Chondrocyte (in vitro differentiated cells): ENCODE data around the gene FAM107B. TPM values are rescaled to one million over a fixed set of nuclear protein-coding genes. Genes with fewer than 3 reads are reported as not detected.

Experiments used
- DNase-seq: peaks from one replicate; pipeline ENCODE4 v3.0.0; 2021; ENCODE audit warnings: mixed read lengths, low spot score
- H3K27ac Mint-ChIP-seq: one replicate; pipeline ENCODE4 v1.8.0; 2021; ENCODE audit warnings: mild to moderate bottlenecking, moderate library complexity, mixed read lengths; ENCODE audit not compliant: unreplicated experiment
- H3K27me3 Mint-ChIP-seq: 2 replicates; pipeline ENCODE4 v1.8.0; 2021; ENCODE audit warnings: low read depth, mixed read lengths
- H3K36me3 Mint-ChIP-seq: 2 replicates; pipeline ENCODE4 v1.8.0; 2021; ENCODE audit warnings: low read depth, mixed read lengths
- H3K4me1 Mint-ChIP-seq: 2 replicates; pipeline ENCODE4 v1.8.0; 2021; ENCODE audit warnings: low read depth, mild to moderate bottlenecking, mixed read lengths
- H3K4me3 Mint-ChIP-seq: one replicate; pipeline ENCODE4 v1.8.0; 2021; ENCODE audit warnings: mild to moderate bottlenecking, moderate library complexity, mixed read lengths; ENCODE audit not compliant: unreplicated experiment
- H3K9me3 Mint-ChIP-seq: 2 replicates; pipeline ENCODE4 v1.8.0; 2021; ENCODE audit warnings: low read depth, mixed read lengths
- CTCF ChIP-seq: fragments of 200-600 bp; sonication (generic); IDR thresholded peaks from 2 replicates; pipeline ENCODE4 v1.5.0; 2021; ENCODE audit warnings: antibody characterized with exemption, mild to moderate bottlenecking, moderate library complexity
- total RNA-seq: library from RNA; stranded (reverse); gene quantifications from 3 replicates; pipeline ENCODE4 v1.2.1, GENCODE V29; 2021

The FAM107B gene
- total RNA-seq, 1 donor from 2014 or later = 29.1 TPM

- peak overlapping the region; percentile 90 for H3K27ac Mint-ChIP-seq
- peak overlapping the region; percentile 40 for H3K4me3 Mint-ChIP-seq
- TF ChIP-seq CTCF = peak; percentile 96
- H3K36me3 Mint-ChIP-seq = no peaks in the 10 kb centered on the region
- DNase-seq = no peak
- no peaks in the 10 kb centered on the region for H3K27me3 Mint-ChIP-seq
- H3K4me1 Mint-ChIP-seq = peaks cover 48% of the 10 kb centered on the region
- H3K9me3 Mint-ChIP-seq = no peaks in the 10 kb centered on the region
These were observed 296.1 kb downstream of the FAM107B start for GRCh38 chr10:14478604-14479003.

GRCh38 chr10:14478201-14478600 is 296.5 kb downstream of the FAM107B start:
- Mint-ChIP-seq H3K4me1 (peaks cover 48% of the 10 kb centered on the region), H3K4me3 (peak overlapping the region; percentile 40), H3K27me3 (no peaks in the 10 kb centered on the region), H3K36me3 (no peaks in the 10 kb centered on the region), H3K27ac (peak overlapping the region; percentile 90), H3K9me3 (no peaks in the 10 kb centered on the region)
- no peak for TF ChIP-seq CTCF
- no peak for DNase-seq

GRCh38 chr10:14477408-14477710 is 297.3 kb downstream of the FAM107B start:
- no peaks in the 10 kb centered on the region for H3K9me3 Mint-ChIP-seq
- no peaks in the 10 kb centered on the region for H3K27me3 Mint-ChIP-seq
- no peak for DNase-seq
- H3K4me3 Mint-ChIP-seq = no peak overlapping the region
- no peak for TF ChIP-seq CTCF
- peaks cover 48% of the 10 kb centered on the region for H3K4me1 Mint-ChIP-seq
- H3K36me3 Mint-ChIP-seq = no peaks in the 10 kb centered on the region
- H3K27ac Mint-ChIP-seq = peak overlapping the region; percentile 90

GRCh38 chr10:14476641-14477407 is 297.9 kb downstream of the FAM107B start:
- Mint-ChIP-seq H3K27me3 (no peaks in the 10 kb centered on the region), H3K36me3 (no peaks in the 10 kb centered on the region), H3K27ac (peak overlapping the region; percentile 90), H3K9me3 (no peaks in the 10 kb centered on the region), H3K4me1 (peaks cover 48% of the 10 kb centered on the region), H3K4me3 (no peak overlapping the region)
- no peak for DNase-seq
- TF ChIP-seq CTCF = no peak

GRCh38 chr10:14476006-14476405 is 298.7 kb downstream of the FAM107B start:
- no peak overlapping the region for H3K4me3 Mint-ChIP-seq
- H3K9me3 Mint-ChIP-seq = no peaks in the 10 kb centered on the region
- H3K27me3 Mint-ChIP-seq = no peaks in the 10 kb centered on the region
- no peak for DNase-seq
- H3K36me3 Mint-ChIP-seq = no peaks in the 10 kb centered on the region
- peaks cover 44% of the 10 kb centered on the region for H3K4me1 Mint-ChIP-seq
- H3K27ac Mint-ChIP-seq = no peak overlapping the region
- no peak for TF ChIP-seq CTCF
